Panc1 (cell line): Measurements from ENCODE around the gene VSTM2L. TPM values are rescaled to one million over a fixed set of nuclear protein-coding genes. Genes with fewer than 3 reads are reported as not detected.

Experiments used
- ATAC-seq: fragments of 200-7000 bp; cut with Tn5 transposase; 2 replicates; pipeline ENCODE4 v1.9.1; 2020; ENCODE audit warnings: mild to moderate bottlenecking, moderate library complexity
- BruUV-seq: library from RNA; stranded (reverse); fragments of 400-500 nt; replicated peaks from 2 replicates; lab custom pipeline; 2021; lab: Mats Ljungman, UMichigan
- CTCF ChIA-PET: fragments of 300-600 bp; sonication (Branson Sonifier 250); formaldehyde crosslinking; loops from one replicate; lab custom pipeline; 2022; ENCODE audit warnings: antibody characterized with exemption; lab: Charles Lee
- POLR2A ChIA-PET: fragments of 300-600 bp; sonication (Branson Sonifier 250); formaldehyde crosslinking; loops from one replicate; lab custom pipeline; 2022; ENCODE audit warnings: antibody characterized with exemption; lab: Charles Lee
- DNase-seq: peaks from one replicate; pipeline ENCODE4 v3.0.0-alpha.2; 2010; ENCODE audit warnings: low read depth, low spot score
- H3K27ac ChIP-seq: 2 replicates; pipeline ENCODE4 v1.5.1; 2011; ENCODE audit warnings: mild to moderate bottlenecking, low read length, inconsistent platforms
- H3K27me3 ChIP-seq: fragments of 200-500 bp; sonication (Bioruptor generic); 2 replicates; pipeline ENCODE4 v1.6.0; 2014; ENCODE audit warnings: low read length, inconsistent platforms; ENCODE audit not compliant: control insufficient read depth, insufficient read depth
- H3K36me3 ChIP-seq: fragments of 200-500 bp; sonication (Bioruptor generic); 2 replicates; pipeline ENCODE4 v1.5.1; 2014; ENCODE audit warnings: inconsistent platforms, mild to moderate bottlenecking, low read length, moderate library complexity; ENCODE audit not compliant: control insufficient read depth, insufficient read depth
- H3K4me1 ChIP-seq: 2 replicates; pipeline ENCODE4 v1.5.1; 2011; ENCODE audit warnings: inconsistent platforms, mild to moderate bottlenecking, low read length, moderate library complexity; ENCODE audit not compliant: control insufficient read depth, insufficient read depth
- H3K4me3 ChIP-seq, 2 experiments: 2 replicates each; pipeline ENCODE4 v1.5.1; 2011 to 2012; ENCODE audit warnings: low read depth in 2 of 2, low read length in 2 of 2, mild to moderate bottlenecking in 2 of 2, inconsistent platforms in 1 of 2, moderate library complexity in 1 of 2
- H3K9me3 ChIP-seq: fragments of 200-500 bp; sonication (Bioruptor generic); 2 replicates; pipeline ENCODE4 v1.5.1; 2014; ENCODE audit warnings: low read depth, mild to moderate bottlenecking, inconsistent platforms, low read length, moderate library complexity; ENCODE audit not compliant: control insufficient read depth, insufficient read depth
- POLR2AphosphoS5 ChIP-seq: IDR thresholded peaks from 2 replicates; pipeline ENCODE4 v1.6.1; 2012; ENCODE audit warnings: mild to moderate bottlenecking, low read depth, low read length, moderate library complexity
- SIN3A ChIP-seq: IDR thresholded peaks from 2 replicates; pipeline ENCODE4 v1.6.1; 2012; ENCODE audit warnings: low read depth, mild to moderate bottlenecking, low read length, moderate library complexity, borderline replicate concordance; ENCODE audit not compliant: insufficient read depth
- TCF7L2 ChIP-seq: IDR thresholded peaks from 2 replicates; pipeline ENCODE4 v1.6.1; 2011; ENCODE audit warnings: mild to moderate bottlenecking, low read depth, low read length, inconsistent platforms
- in situ Hi-C: cut with HindIII; loops from 2 replicates; pipeline ENCODE4 v1.10.0; 2016; ENCODE audit warnings: low sequenced_read_pairs, low pct_unique_long_range_greater_than_20kb
- intact Hi-C: fragments of 100-400 bp; cut with micrococcal nuclease; formaldehyde crosslinking; loops from one replicate; pipeline ENCODE4 v1.10.0; 2022; ENCODE audit not compliant: unreplicated experiment
- total RNA-seq: library from RNA; stranded (reverse); gene quantifications from one replicate; pipeline ENCODE4 v1.2.1, GENCODE V29; 2021; ENCODE audit not compliant: unreplicated experiment
- TF ChIP-seq, protein P1 (sequence below), 2 experiments: IDR thresholded peaks; 2 replicates each; pipeline ENCODE4 v1.6.1; 2011 to 2012; ENCODE audit warnings: low read depth in 2 of 2, control low read depth in 1 of 2, low read length in 1 of 2, mild to moderate bottlenecking in 1 of 2, moderate library complexity in 1 of 2; ENCODE audit not compliant: insufficient read depth in 1 of 2
- TF ChIP-seq, protein P2 (sequence below): fragments of 450-650 bp; IDR thresholded peaks from 2 replicates; pipeline ENCODE4 v1.5.1; 2017; ENCODE audit warnings: mild to moderate bottlenecking

Gene VSTM2L
- total RNA-seq, 1 experiment from 2014 or later = 16.0 TPM

DNA sequence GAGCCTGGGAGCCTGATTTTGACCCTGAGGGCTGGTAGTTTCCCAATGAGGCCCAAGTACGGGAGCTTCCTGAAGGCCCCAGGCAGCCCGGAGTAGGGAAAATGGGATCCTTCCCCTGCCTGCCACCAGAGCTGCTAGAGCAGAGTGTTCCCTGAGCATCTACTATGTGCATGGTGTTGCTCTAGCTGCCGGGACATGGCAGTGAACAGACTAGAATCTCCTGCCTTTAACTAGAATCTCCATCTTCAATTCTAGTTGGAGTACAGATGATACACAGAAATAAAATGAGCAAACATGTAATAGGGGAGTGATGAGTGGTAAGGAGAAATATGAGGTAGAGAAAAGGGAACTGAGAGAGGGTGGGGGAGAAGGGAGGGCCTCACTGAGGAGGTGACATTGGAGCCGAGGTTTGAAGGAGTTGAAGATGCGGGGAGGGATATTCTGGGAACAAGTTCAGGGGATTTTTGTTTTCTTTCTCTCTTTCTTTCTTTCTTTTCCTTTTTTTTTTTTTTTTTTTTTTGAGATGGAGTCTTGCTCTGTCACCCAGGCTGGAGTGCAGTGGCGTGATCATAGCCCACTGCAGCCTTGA lies 18.5 kb downstream of the VSTM2L start:
- Histone ChIP-seq H3K27me3 (no peaks in the 10 kb centered on the region), H3K9me3 (no peaks in the 10 kb centered on the region), H3K4me1 (peaks cover 13% of the 10 kb centered on the region), H3K27ac (no peak overlapping the region), H3K36me3 (no peaks in the 10 kb centered on the region), H3K4me3 (no peak overlapping the region)
- DNase-seq (no peak), ATAC-seq (no peak)
- TF ChIP-seq SIN3A = no peak
- TF ChIP-seq, protein P1, sequence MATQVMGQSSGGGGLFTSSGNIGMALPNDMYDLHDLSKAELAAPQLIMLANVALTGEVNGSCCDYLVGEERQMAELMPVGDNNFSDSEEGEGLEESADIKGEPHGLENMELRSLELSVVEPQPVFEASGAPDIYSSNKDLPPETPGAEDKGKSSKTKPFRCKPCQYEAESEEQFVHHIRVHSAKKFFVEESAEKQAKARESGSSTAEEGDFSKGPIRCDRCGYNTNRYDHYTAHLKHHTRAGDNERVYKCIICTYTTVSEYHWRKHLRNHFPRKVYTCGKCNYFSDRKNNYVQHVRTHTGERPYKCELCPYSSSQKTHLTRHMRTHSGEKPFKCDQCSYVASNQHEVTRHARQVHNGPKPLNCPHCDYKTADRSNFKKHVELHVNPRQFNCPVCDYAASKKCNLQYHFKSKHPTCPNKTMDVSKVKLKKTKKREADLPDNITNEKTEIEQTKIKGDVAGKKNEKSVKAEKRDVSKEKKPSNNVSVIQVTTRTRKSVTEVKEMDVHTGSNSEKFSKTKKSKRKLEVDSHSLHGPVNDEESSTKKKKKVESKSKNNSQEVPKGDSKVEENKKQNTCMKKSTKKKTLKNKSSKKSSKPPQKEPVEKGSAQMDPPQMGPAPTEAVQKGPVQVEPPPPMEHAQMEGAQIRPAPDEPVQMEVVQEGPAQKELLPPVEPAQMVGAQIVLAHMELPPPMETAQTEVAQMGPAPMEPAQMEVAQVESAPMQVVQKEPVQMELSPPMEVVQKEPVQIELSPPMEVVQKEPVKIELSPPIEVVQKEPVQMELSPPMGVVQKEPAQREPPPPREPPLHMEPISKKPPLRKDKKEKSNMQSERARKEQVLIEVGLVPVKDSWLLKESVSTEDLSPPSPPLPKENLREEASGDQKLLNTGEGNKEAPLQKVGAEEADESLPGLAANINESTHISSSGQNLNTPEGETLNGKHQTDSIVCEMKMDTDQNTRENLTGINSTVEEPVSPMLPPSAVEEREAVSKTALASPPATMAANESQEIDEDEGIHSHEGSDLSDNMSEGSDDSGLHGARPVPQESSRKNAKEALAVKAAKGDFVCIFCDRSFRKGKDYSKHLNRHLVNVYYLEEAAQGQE (IDR thresholded peaks at IDR 0.05; ENCODE audit: insufficient read depth in 1 of 2, low read depth in 2 of 2, low read length in 1 of 2) = no peak
- TF ChIP-seq POLR2AphosphoS5 = no peak
- no peak for TF ChIP-seq TCF7L2
- ChIA-PET POLR2A (no interaction called here), CTCF (no interaction called here)
- intact Hi-C loops = no loop called here
- no TSS peak for BruUV-seq
- in situ Hi-C loops = no loop called here

GRCh38 chr20:37922016-37922415 lies 19.1 kb downstream of the VSTM2L start:
- H3K27me3 ChIP-seq = no peaks in the 10 kb centered on the region
- H3K36me3 ChIP-seq = no peaks in the 10 kb centered on the region
- ChIA-PET CTCF (no interaction called here), POLR2A (no interaction called here)
- H3K9me3 ChIP-seq = no peaks in the 10 kb centered on the region
- in situ Hi-C loops = no loop called here
- H3K27ac ChIP-seq = no peak overlapping the region
- H3K4me1 ChIP-seq = peaks cover 7% of the 10 kb centered on the region
- intact Hi-C loops = no loop called here
- no TSS peak for BruUV-seq
- H3K4me3 ChIP-seq = no peak overlapping the region
- TF ChIP-seq TCF7L2 (no peak), SIN3A (no peak), POLR2AphosphoS5 (no peak)
- TF ChIP-seq, protein P1 (IDR thresholded peaks at IDR 0.05; ENCODE audit: insufficient read depth in 1 of 2, low read depth in 2 of 2, low read length in 1 of 2) = no peak
- TF ChIP-seq, protein P2, sequence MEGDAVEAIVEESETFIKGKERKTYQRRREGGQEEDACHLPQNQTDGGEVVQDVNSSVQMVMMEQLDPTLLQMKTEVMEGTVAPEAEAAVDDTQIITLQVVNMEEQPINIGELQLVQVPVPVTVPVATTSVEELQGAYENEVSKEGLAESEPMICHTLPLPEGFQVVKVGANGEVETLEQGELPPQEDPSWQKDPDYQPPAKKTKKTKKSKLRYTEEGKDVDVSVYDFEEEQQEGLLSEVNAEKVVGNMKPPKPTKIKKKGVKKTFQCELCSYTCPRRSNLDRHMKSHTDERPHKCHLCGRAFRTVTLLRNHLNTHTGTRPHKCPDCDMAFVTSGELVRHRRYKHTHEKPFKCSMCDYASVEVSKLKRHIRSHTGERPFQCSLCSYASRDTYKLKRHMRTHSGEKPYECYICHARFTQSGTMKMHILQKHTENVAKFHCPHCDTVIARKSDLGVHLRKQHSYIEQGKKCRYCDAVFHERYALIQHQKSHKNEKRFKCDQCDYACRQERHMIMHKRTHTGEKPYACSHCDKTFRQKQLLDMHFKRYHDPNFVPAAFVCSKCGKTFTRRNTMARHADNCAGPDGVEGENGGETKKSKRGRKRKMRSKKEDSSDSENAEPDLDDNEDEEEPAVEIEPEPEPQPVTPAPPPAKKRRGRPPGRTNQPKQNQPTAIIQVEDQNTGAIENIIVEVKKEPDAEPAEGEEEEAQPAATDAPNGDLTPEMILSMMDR = no peak
- ATAC-seq (no peak), DNase-seq (no peak)
